SK-N-SH (cell line): ENCODE measurements around the gene DLG1. TPM values are rescaled to one million over a fixed set of nuclear protein-coding genes. Genes with fewer than 3 reads are reported as not detected.

Source experiments
- CTCF ChIA-PET: fragments of 300-600, 350-600 bp; formaldehyde crosslinking; extraction: SDS; loops from one replicate; lab custom pipeline; 2021; lab: Yijun Ruan, JAX
- POLR2A ChIA-PET: fragments of 350-600 bp; sonication (Branson Sonifier 250); formaldehyde crosslinking; extraction: SDS; loops from one replicate; lab custom pipeline; 2020; ENCODE audit warnings: antibody characterized with exemption, inconsistent platforms; lab: Yijun Ruan, JAX
- DNase-seq: peaks from one replicate; pipeline ENCODE4 v3.0.0; 2012
- H2AFZ ChIP-seq: fragments of 200-600 bp; sonication (generic); 2 replicates; pipeline ENCODE4 v1.8.1; 2016; ENCODE audit warnings: antibody characterized with exemption, mild to moderate bottlenecking, low read depth
- H3F3A ChIP-seq: fragments of 200-600 bp; sonication (generic); replicated peaks from 2 replicates; pipeline ENCODE3; 2016; ENCODE audit warnings: antibody characterized with exemption, mild to moderate bottlenecking; ENCODE audit not compliant: insufficient read depth
- H3K27ac ChIP-seq, 2 experiments: fragments of 200-500 bp in 1 of 2; fragments of 200-600 bp in 1 of 2; sonication (Bioruptor generic) in 1 of 2; sonication (generic), shearing (Covaris generic) in 1 of 2; 2 replicates each; pipeline versions ENCODE4 v1.5.1 to v1.6.1; 2014 to 2016; ENCODE audit warnings: low read depth in 2 of 2, inconsistent platforms in 1 of 2, low read length in 1 of 2, mild to moderate bottlenecking in 1 of 2, mixed read lengths in 1 of 2
- H3K27me3 ChIP-seq: fragments of 200-600 bp; sonication (generic), shearing (Covaris generic); 2 replicates; pipeline ENCODE4 v1.6.1; 2016; ENCODE audit warnings: mixed run types; ENCODE audit not compliant: insufficient read depth
- H3K36me3 ChIP-seq, 2 experiments: fragments of 200-500 bp in 1 of 2; fragments of 200-600 bp in 1 of 2; sonication (Bioruptor generic) in 1 of 2; sonication (generic) in 1 of 2; replicated peaks in 1 of 2; 2 replicates each; pipeline versions ENCODE3 to v1.5.1; 2014 to 2016; ENCODE audit warnings: low read length in 1 of 2, mild to moderate bottlenecking in 1 of 2; ENCODE audit not compliant: insufficient read depth in 2 of 2, control insufficient read depth in 1 of 2
- H3K4me1 ChIP-seq, 2 experiments: fragments of 200-500 bp in 1 of 2; fragments of 200-600 bp in 1 of 2; sonication (Bioruptor generic) in 1 of 2; sonication (generic), shearing (Covaris generic) in 1 of 2; 2 replicates each; pipeline versions ENCODE4 v1.5.1 to v1.6.1; 2014 to 2016; ENCODE audit warnings: low read depth in 1 of 2, low read length in 1 of 2, mixed run types in 1 of 2; ENCODE audit not compliant: insufficient read depth in 2 of 2, control insufficient read depth in 1 of 2
- H3K4me2 ChIP-seq: fragments of 200-600 bp; sonication (generic), shearing (Covaris generic); 2 replicates; pipeline ENCODE4 v1.6.1; 2017; ENCODE audit warnings: mixed run types
- H3K4me3 ChIP-seq, 2 experiments: fragments of 200-500 bp in 1 of 2; fragments of 200-600 bp in 1 of 2; sonication (Bioruptor generic) in 1 of 2; sonication (generic), shearing (Covaris generic) in 1 of 2; 2 replicates each; pipeline versions ENCODE4 v1.5.1 to v1.8.1; 2014 to 2016; ENCODE audit warnings: low read depth in 2 of 2, inconsistent platforms in 1 of 2, low read length in 1 of 2, mild to moderate bottlenecking in 1 of 2, mixed read lengths in 1 of 2, moderate library complexity in 1 of 2
- H3K79me2 ChIP-seq: fragments of 200-600 bp; sonication (generic); 2 replicates; pipeline ENCODE4 v1.8.1; 2017; ENCODE audit warnings: mild to moderate bottlenecking; ENCODE audit not compliant: insufficient read depth
- H3K9ac ChIP-seq: fragments of 200-600 bp; sonication (generic); 2 replicates; pipeline ENCODE4 v1.6.1; 2017; ENCODE audit warnings: mixed run types
- H3K9me2 ChIP-seq: fragments of 200-600 bp; sonication (generic); 2 replicates; pipeline ENCODE4 v1.6.1; 2017; ENCODE audit warnings: mixed run types
- H3K9me3 ChIP-seq: fragments of 200-600 bp; sonication (generic); 2 replicates; pipeline ENCODE4 v1.6.1; 2017; ENCODE audit warnings: mixed run types, mild to moderate bottlenecking, moderate library complexity
- H4K20me1 ChIP-seq: fragments of 200-600 bp; sonication (generic); 2 replicates; pipeline ENCODE4 v1.6.1; 2017; ENCODE audit warnings: mild to moderate bottlenecking, mixed run types; ENCODE audit not compliant: insufficient read depth
- FOXJ3 ChIP-seq: sonication (generic); formaldehyde crosslinking; IDR thresholded peaks from 2 replicates; pipeline ENCODE4 v1.5.1; 2020; ENCODE audit warnings: mild to moderate bottlenecking, missing genetic modification reagents
- GABPA ChIP-seq: IDR thresholded peaks from 2 replicates; pipeline ENCODE4 v1.4.0; 2012; ENCODE audit warnings: low read depth, mild to moderate bottlenecking
- JUND ChIP-seq: IDR thresholded peaks from 2 replicates; pipeline ENCODE4 v1.4.0; 2012
- MAX ChIP-seq: IDR thresholded peaks from 2 replicates; pipeline ENCODE4 v1.4.0; 2012; ENCODE audit warnings: low read depth
- NRF1 ChIP-seq: IDR thresholded peaks from 2 replicates; pipeline ENCODE4 v1.6.1; 2012; ENCODE audit warnings: low read depth, mild to moderate bottlenecking, low read length
- POLR2AphosphoS5 ChIP-seq: IDR thresholded peaks from 2 replicates; pipeline ENCODE4 v1.6.1; 2012; ENCODE audit warnings: low read depth, low read length
- RXRA ChIP-seq: IDR thresholded peaks from 2 replicates; pipeline ENCODE4 v1.4.0; 2012; ENCODE audit warnings: low read depth, mild to moderate bottlenecking, borderline replicate concordance
- SIN3A ChIP-seq: IDR thresholded peaks from 2 replicates; pipeline ENCODE4 v1.6.1; 2012; ENCODE audit warnings: low read depth, mild to moderate bottlenecking, low read length, moderate library complexity, borderline replicate concordance
- TEAD4 ChIP-seq: IDR thresholded peaks from 2 replicates; pipeline ENCODE4 v1.4.0; 2012; ENCODE audit warnings: mild to moderate bottlenecking, borderline replicate concordance; ENCODE audit not compliant: insufficient read depth
- ZBTB33 ChIP-seq: IDR thresholded peaks from 2 replicates; pipeline ENCODE4 v1.4.0; 2012; ENCODE audit warnings: low read depth, borderline replicate concordance
- WGBS: methylation state at CpG from one replicate; pipeline ENCODE4 v1.1.6; 2017; ENCODE audit warnings: low lambda C conversion rate; 5-methylcytosine and 5-hydroxymethylcytosine counted together
- polyA plus RNA-seq, 3 experiments: library from polyadenylated mRNA; depleted of rRNA; stranded (reverse); fragments of >200 nt; gene quantifications; 2 replicates each; pipeline ENCODE4 v1.2.3, GENCODE V29; 2012

DLG1 gene
- polyA plus RNA-seq, 1 of the 3 experiments (the other 2 are of a cell fraction) = 16.5 TPM

GRCh38 chr3:197125636-197126035 is 172.8 kb downstream of the DLG1 start:
- 75% methylated on average over 2 of the region's 2 CpGs for WGBS
- Histone ChIP-seq H3K79me2 (no peaks in the 10 kb centered on the region; the same call in 1 of the 2 replicates), H2AFZ (no peak overlapping the region), H3F3A (peaks cover 14% of the 10 kb centered on the region), H3K4me3 (no peak overlapping the region), H3K27me3 (no peaks in the 10 kb centered on the region), H3K9me2 (no peaks in the 10 kb centered on the region), H3K36me3 (peaks cover 46 to 50% of the 10 kb centered on the region in 2 experiments), H4K20me1 (no peaks in the 10 kb centered on the region), H3K4me2 (no peak overlapping the region), H3K9me3 (0 out of 2 replicates have a peak, but pooled peaks cover 5% of the 10 kb centered on the region), H3K4me1 (no peaks in the 10 kb centered on the region), H3K27ac (no peak overlapping the region), H3K9ac (no peak overlapping the region)
- no peak for DNase-seq
- POLR2A ChIA-PET = no interaction called here
- CTCF ChIA-PET = no interaction called here
- no peak for TF ChIP-seq POLR2AphosphoS5

- ChIA-PET CTCF (interaction anchor here (1.6 kb wide), 1 partner anchor 63 kb away, joined by 3 read pairs; no protein-coding TSS in a partner anchor), POLR2A (no interaction called here)
- H3K9me3 ChIP-seq = 0 out of 2 replicates have a peak, but pooled peaks cover 5% of the 10 kb centered on the region
- H3K79me2 ChIP-seq = no peaks in the 10 kb centered on the region; the same call in 1 of the 2 replicates
- H4K20me1 ChIP-seq = no peaks in the 10 kb centered on the region
- H3K36me3 ChIP-seq = peaks cover 37 to 43% of the 10 kb centered on the region in 2 experiments
- H3F3A ChIP-seq = peaks cover 14% of the 10 kb centered on the region
- no peaks in the 10 kb centered on the region for H3K9me2 ChIP-seq
- DNase-seq = no peak
- no peaks in the 10 kb centered on the region for H3K27me3 ChIP-seq
- H3K4me1 ChIP-seq = no peaks in the 10 kb centered on the region; a peak in 1 of 4 replicates
- no peak overlapping the region for H2AFZ ChIP-seq
- TF ChIP-seq SIN3A (no peak), GABPA (no peak), MAX (no peak), FOXJ3 (CRISPR knock-in tag) (no peak), RXRA (no peak), TEAD4 (no peak)
- H3K27ac ChIP-seq = no peak overlapping the region
- H3K4me2 ChIP-seq = no peak overlapping the region
- H3K9ac ChIP-seq = no peak overlapping the region
- no peak overlapping the region for H3K4me3 ChIP-seq
- 89% methylated on average over 6 of the region's 6 CpGs for WGBS
Measured at GRCh38 chr3:197124713-197125112, 173.7 kb downstream of the DLG1 start.

- peaks cover 14% of the 10 kb centered on the region for H3F3A ChIP-seq
- H2AFZ ChIP-seq = no peak overlapping the region
- no peak overlapping the region for H3K27ac ChIP-seq
- H3K9me3 ChIP-seq = 0 out of 2 replicates have a peak, but pooled peaks cover 5% of the 10 kb centered on the region
- no peak overlapping the region for H3K4me2 ChIP-seq
- H4K20me1 ChIP-seq = no peaks in the 10 kb centered on the region
- no peaks in the 10 kb centered on the region for H3K27me3 ChIP-seq
- no peak for DNase-seq
- no peaks in the 10 kb centered on the region; the same call in 1 of the 2 replicates for H3K79me2 ChIP-seq
- ChIA-PET POLR2A (no interaction called here), CTCF (no interaction called here)
- H3K4me3 ChIP-seq = no peak overlapping the region
- peaks cover 26 to 46% of the 10 kb centered on the region in 2 experiments for H3K36me3 ChIP-seq
- H3K9me2 ChIP-seq = no peaks in the 10 kb centered on the region; the same call in 1 of the 2 replicates
- TF ChIP-seq NRF1 = no peak
- no peak for TF ChIP-seq ZBTB33
- no peak for TF ChIP-seq JUND
- no peak for TF ChIP-seq FOXJ3 (CRISPR knock-in tag)
- H3K9ac ChIP-seq = no peak overlapping the region
- H3K4me1 ChIP-seq = no peaks in the 10 kb centered on the region; a peak in 1 of 4 replicates
- 51% methylated on average over 2 of the region's 2 CpGs for WGBS
Measured at GRCh38 chr3:197122394-197122793, 176.0 kb downstream of the DLG1 start.
